HG03439 (cell line): ENCODE measurements around the gene NAA25.
"Not testable (repeated sequence)": the region's sequence is repeated elsewhere in the genome, so short reads cannot be mapped to it uniquely, and the experiment has no call there.

ENCODE experiments used
- ATAC-seq: cut with Tn5 transposase; IDR thresholded peaks from one replicate; pipeline ENCODE4 v1.9.1; 2021; ENCODE audit warnings: mild to moderate bottlenecking, moderate library complexity; ENCODE audit not compliant: unreplicated experiment

Gene NAA25

DNA sequence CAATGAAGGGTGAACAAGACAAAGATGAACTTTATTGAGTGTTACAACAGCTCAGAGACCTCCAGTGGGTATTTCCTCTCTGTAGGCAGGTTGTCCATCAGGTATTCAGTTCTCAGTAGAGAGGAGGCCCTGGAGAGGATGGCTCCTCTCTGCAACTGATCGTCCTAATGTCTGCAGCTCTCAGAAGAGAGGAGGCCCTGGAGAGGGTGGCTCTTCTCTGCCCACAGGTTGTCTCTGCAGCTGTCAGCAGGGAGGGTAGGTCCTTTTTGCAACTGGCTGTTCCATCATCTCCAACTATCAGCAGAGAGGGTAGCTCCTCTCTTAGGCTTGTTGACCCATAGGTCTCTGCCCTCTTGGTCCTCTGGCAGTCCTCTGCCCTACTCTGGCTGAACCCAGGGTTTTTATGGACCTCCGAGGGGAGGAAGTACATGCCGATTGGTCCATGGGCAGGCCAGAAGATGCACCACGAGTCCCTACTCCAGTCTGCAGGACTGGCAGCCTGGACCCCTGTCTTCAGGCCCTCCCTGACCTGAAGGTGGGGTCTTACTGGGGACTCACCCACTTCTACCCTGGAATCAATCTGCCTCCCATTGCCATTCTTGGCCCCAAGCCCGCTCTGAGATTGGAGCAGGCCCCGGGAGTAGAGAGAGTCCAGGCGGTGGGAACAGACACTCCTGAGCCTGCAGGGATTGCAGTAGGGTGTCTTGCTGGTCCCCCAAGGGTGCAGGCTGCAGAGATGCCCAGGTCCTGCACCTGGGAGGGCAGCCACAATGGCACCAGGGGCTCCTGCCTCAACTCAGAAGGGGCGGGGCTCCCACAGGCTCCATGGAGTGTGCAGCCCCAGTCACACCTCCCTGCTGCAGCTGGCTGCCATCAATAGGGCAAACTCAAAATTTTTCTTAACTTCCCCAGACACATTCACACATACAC, 97.9 kb downstream of the NAA25 start:
- ATAC-seq, result no peak

DNA sequence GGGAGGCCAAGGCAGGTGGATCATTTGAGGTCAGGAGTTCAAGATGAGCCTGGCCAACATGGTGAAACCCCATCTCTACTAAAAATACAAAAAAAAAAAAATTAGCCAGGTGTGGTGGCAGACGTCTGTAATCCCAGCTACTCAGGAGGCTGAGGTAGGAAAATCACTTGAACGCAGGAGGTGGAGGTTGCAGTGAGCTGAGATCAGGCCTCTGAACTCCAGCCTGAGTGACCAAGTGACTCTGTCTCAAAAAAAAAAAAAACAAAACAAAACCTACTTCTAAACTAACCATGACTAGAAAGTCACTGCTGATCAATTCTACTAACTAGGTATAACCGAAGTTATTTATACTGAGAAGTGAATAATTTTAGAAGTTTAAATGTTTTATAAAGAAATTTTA, 99.0 kb downstream of the NAA25 start:
- not testable (repeated sequence) for ATAC-seq

DNA sequence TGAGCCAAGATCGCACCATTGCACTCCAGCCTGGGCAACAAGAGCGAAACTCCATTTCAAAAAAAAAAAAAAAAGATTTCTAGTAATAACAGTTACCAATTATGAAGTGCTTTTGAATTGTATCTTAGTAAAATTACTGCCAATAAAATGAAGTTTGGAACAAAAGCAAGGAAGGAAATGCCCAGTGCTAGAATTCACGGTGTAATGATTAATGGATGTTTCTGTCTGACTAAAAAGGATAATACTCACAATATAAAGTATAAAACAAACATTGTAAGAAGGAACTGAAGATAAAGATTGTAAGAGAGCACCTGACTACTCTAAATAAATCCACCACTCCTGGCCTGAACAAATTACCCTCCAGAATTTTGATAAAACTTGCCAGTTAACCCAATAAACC, 99.7 kb downstream of the NAA25 start:
- ATAC-seq, result no peak

DNA sequence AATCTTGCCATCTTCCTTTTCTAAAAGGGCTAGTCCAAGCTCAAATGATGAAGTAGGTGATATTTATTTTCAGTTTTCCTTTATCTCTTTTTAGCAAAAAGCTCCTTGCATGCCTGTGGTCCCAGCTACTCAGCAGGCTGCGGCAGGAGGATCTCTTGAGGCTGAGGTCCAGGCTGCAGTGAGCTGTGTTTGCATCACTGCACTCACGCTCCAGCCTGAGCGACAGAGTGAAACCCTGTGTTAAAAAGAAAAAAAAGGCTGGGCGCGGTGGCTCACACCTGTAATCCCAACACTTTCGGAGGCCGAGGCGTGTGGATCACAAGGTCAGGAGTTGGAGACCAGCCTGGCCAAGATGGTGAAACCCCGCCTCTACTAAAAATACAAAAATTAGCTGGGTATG, 100.6 kb downstream of the NAA25 start:
- ATAC-seq, result no peak

GRCh38 chr12:112005419-112006395, 102.9 kb downstream of the NAA25 start:
- ATAC-seq, result no peak

- no peak for ATAC-seq
Observed at GRCh38 chr12:112004041-112004440, 104.5 kb downstream of the NAA25 start.

GRCh38 chr12:112001576-112001975, 107.0 kb downstream of the NAA25 start:
- ATAC-seq, result no peak

- ATAC-seq, result no peak
Observed at GRCh38 chr12:112000820-112001219, 107.8 kb downstream of the NAA25 start.

DNA sequence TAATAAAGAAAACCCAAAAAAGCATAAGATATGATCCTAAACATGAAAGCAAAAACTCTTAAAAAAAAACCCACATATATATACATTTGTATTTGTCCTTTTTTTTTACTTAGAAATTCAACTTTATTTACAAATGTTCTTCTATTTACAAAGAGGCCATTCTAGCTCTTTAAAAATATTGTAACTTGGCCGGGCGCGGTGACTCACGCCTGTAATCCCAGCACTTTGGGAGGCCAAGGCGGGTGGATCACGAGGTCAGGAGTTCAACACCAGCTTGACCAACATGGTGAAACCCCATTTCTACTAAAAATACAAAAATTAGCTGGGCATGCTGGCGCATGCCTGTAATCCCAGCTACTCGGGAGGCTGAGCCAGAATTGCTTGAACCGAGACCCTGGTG, 109.5 kb downstream of the NAA25 start:
- ATAC-seq, result not testable (repeated sequence)

DNA sequence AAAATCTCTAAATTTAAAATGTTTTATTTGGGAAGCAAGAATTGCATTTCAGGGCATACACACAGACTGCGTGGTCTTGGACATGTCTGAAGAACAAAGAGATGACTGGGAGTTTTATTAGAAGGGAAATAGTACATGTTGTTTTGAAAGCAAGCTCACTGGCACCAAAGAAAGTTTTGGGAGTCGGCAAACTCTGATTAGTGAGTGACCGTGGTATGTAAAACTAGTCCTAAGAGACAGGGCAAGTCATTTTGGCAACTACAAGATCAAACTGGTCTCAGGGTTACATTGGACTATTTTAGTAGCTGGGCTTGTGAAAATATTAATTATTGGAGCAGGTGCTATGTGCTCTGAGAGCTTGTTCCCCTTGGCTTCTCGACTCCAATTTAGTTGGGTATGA, 110.6 kb downstream of the NAA25 start:
- no peak for ATAC-seq

GRCh38 chr12:111997300-111997699, 111.3 kb downstream of the NAA25 start:
- ATAC-seq, result no peak

DNA sequence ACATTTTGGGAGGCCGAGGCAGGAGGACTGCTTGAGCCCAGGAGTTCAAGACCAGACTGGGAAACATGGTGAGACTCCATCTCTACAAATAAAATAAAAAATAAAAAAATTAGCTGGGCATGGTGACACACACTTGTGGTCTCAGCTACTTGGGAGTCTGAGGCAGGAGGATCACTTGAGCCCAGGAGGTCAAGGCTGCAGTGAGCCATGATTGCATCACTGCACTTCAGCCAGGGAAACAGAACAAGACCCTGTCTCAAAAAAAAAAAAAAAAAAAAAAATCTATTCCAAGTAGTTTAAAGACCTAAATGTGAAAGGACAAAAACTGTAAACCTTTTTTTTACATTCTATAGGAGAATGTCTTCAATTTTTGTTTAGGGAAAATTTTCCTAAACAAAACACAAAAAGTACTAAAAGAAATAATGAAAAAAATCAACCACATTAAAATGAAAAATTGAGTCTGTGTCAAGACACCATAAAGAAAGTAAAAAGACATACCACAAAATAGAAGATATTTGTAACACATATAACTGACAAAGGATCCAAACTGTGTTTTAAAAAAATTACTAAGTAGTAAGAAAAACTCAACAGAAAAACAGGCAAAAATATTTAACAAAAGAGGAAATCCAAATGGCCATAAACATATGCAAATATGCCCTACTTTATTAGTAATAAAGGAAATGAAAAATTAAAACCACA, 112.7 kb downstream of the NAA25 start:
- no peak for ATAC-seq

DNA sequence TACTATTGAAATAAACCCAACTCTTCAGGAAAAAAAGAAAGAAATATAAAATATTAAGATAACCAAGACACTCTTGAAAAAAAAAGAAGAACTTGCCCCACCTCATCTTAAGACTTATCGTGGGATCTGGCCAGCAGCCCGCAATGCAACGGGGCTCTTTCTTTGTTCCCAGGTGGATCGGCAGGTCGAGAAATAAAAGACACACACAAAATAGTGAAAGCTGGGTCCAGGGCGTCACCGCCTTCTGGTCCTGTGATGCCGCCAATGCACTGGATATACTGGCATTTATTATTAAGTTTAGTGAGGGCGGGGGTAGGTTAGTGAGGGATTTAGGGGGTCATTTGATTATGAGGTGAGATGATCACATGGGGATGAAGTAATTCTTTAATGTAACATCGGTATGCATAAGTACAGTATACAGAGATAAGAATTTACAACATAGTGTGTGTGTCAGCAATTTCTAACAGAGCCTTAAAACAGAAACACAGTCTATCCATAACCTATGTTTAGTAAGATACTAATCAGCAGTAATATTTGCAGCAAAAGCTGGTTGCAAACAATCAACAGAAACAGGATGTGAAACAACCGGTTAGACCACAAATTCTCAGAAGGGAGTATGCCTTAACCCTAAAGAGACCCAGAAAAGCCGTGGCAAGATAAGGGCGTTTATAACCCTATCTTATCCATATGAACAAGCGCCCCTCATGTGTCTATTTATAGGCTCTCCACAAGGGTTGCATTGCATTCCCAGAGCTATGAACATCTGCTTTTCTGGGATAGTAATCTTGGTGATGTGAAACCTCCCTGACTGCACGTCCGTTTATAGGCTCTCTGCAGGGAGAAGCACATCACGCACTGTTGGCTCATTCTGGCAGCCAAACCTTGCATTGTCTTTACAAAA, 114.1 kb downstream of the NAA25 start:
- ATAC-seq, result not testable (repeated sequence)

DNA sequence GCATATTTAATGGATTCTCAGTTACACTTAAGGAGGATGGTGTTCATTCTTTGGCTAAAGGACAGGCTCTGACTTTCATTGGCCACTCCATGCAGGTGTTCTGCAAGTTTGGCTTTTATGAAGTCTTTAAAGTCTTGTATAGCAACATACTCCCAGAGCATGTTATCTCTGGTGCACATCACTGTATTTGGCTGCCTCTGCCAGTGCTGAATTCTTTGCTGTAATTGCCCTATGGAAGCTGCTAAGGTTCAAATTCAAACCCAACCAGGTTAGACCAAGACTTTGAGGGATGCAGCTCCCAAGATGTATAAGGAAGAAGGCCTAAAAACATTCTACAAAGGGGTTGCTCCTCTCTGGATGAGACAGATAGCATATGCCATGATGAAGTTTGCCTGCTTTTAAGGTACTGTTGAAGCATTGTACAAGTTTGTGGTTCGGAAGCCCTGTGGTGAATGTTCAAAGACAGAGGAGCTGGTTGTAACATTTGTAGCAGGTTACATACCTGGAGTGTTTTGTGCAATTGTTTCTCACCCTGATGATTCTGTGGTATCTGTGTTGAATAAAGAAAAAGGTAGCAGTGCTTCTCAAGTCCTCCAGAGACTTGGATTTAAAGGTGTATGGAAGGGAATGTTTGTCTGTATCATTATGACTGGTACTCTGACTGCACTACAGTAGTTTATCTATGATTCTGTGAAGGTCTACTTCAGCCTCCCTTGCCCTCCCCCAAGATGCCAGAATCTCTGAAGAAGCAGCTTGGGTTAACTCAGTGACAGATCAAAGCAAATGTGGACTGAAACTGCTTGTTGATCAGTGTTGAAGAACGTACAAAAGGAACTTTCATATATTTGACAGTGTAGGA, 115.1 kb downstream of the NAA25 start:
- ATAC-seq, result no peak

GRCh38 chr12:111992464-111992863, 116.1 kb downstream of the NAA25 start:
- ATAC-seq, result no peak

GRCh38 chr12:111991946-111992345, 116.6 kb downstream of the NAA25 start:
- ATAC-seq, result no peak

DNA sequence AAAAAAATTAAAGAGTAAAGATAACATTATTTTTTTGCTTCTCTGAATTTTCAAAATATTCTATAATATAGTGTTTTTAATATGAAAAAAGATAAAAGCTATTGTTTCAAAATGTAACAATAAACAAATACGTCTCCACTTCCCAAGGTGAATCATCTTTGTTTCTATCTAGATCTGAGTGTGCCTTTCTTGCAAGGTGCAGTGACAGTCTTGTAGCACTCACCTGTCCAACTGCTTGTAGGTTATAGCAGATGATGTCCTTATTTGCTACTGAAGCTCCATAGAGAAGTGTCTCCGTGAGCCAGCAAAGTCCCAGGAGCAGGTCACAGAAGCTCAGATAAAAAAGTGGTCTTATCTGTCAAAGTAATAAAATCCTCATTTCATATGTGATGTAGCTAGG, 117.0 kb downstream of the NAA25 start:
- no peak for ATAC-seq

DNA sequence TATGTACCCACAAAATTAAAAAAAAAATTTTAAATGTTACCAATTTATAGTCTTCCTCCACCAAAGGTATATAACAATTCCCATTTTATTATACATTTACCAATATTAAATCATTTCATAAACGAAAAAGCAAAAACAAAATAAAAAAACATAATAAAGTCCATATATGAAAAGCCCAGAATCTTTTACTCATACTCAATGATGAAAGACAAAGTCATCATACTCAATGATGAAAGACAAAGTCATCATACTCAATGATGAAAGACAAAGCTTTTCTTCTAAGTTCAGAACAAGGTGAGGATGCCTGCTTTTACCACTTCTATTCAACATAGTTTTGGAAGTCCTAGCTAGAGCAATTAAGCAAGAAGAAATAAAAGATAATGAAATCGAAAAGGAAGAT, 123.8 kb downstream of the NAA25 start:
- no peak for ATAC-seq

- no peak for ATAC-seq
Observed at GRCh38 chr12:111981987-111982386, 126.6 kb downstream of the NAA25 start.
